Measurements from ENCODE around the gene IL1RAPL1. TPM values are rescaled to one million over a fixed set of nuclear protein-coding genes. Genes with fewer than 3 reads are reported as not detected.

Gene IL1RAPL1
- total and polyA plus RNA-seq, 9 of the 15 experiments (the other 6 are each of a cell fraction or from before 2014, with no cell fraction given): 0.04 to 0.07 (median 0.04) TPM; not detected in 6

- TF ChIP-seq ZNF512 (tag; IDR thresholded peaks at IDR 0.05): no peak
- no peak for TF ChIP-seq TEAD2 (tag; IDR thresholded peaks at IDR 0.05)
These were observed 1361.4 kb downstream of the IL1RAPL1 start (continued) for GRCh38 chrX:29948653-29949052.

- Histone ChIP-seq H3K9ac (ENCODE audit: insufficient read depth in 1 of 2, low read depth in 2 of 2, low read length in 2 of 2) (no peak overlapping the region), H3K79me2 (ENCODE audit: control insufficient read depth, insufficient read depth, low read length) (no peaks in the 10 kb centered on the region), H3K4me2 (ENCODE audit: insufficient read depth, low read length) (no peak overlapping the region), H4K20me1 (replicated peaks; ENCODE audit: control insufficient read depth, insufficient read depth, low read length) (no peaks in the 10 kb centered on the region), H3K4me3 (no peak overlapping the region), H3K27me3 (ENCODE audit: control insufficient read depth in 2 of 2, insufficient read depth in 2 of 2, low read length in 2 of 2) (no peaks in the 10 kb centered on the region), H3K36me3 (ENCODE audit: control insufficient read depth, insufficient read depth, low read length) (no peaks in the 10 kb centered on the region), H3K4me1 (replicated peaks in 1 of 2; ENCODE audit: control insufficient read depth in 2 of 2, insufficient read depth in 2 of 2, low read length in 2 of 2) (no peaks in the 10 kb centered on the region), H3K9me1 (ENCODE audit: control insufficient read depth, insufficient read depth, low read length) (no peaks in the 10 kb centered on the region), H3K27ac (ENCODE audit: extremely low read depth, low read depth, low read length) (no peak overlapping the region), H3K9me3 (replicated peaks; ENCODE audit: control insufficient read depth, insufficient read depth, low read depth, low read length) (no peaks in the 10 kb centered on the region), H2AFZ (ENCODE audit: low read depth, low read length) (no peak overlapping the region)
- no TSS peak for BruUV-seq (replicated peaks)
- intact Hi-C loops (cut with micrococcal nuclease): no loop called here
- 0% methylated on average over 3 of the region's 3 CpGs for WGBS (ENCODE audit: insufficient coverage, low coverage, missing lambda C conversion rate)
- DNase-seq (ENCODE audit: extremely low read depth in 1 of 4, low spot score in 3 of 4): no peak
- no peak for FAIRE-seq
- in situ Hi-C loops (cut with MboI): no loop called here
- TF ChIP-seq NKRF (IDR thresholded peaks at IDR 0.05; ENCODE audit: borderline replicate concordance) (no peak), SREBF2 (CRISPR knock-in tag; IDR thresholded peaks at IDR 0.05) (no peak), ZNF121 (CRISPR knock-in tag; conservative IDR thresholded peaks at IDR 0.05) (no peak), SOX6 (IDR thresholded peaks at IDR 0.05) (no peak), TFAP4 (CRISPR knock-in tag; IDR thresholded peaks at IDR 0.05; ENCODE audit: borderline replicate concordance) (no peak), GATAD2B (IDR thresholded peaks at IDR 0.05; ENCODE audit: borderline replicate concordance) (no peak), HNRNPLL (IDR thresholded peaks at IDR 0.05; ENCODE audit: low read depth, low read length, poor library complexity, severe bottlenecking) (no peak), ARID2 (IDR thresholded peaks at IDR 0.05) (no peak), POLR2B (IDR thresholded peaks at IDR 0.05; ENCODE audit: low read depth, partially characterized antibody) (no peak), SMARCC2 (IDR thresholded peaks at IDR 0.05; ENCODE audit: low read depth) (no peak), ZNF12 (CRISPR knock-in tag; IDR thresholded peaks at IDR 0.05) (no peak), KLF16 (IDR thresholded peaks at IDR 0.05) (no peak), CGGBP1 (CRISPR knock-in tag; IDR thresholded peaks at IDR 0.05) (no peak), ZKSCAN1 (IDR thresholded peaks at IDR 0.05; ENCODE audit: low read depth, low read length) (no peak), ZKSCAN8 (CRISPR knock-in tag; IDR thresholded peaks at IDR 0.05) (no peak)
- ChIA-PET POLR2A (no interaction called here), CTCF (ENCODE audit: low intra/inter-chr PET ratio) (no interaction called here)
- ATAC-seq: no peak
These were observed 1364.8 kb downstream of the IL1RAPL1 start for GRCh38 chrX:29952016-29952415.

All from K562 (cell line).